Measurements from ENCODE around the gene PDE4D. TPM values are rescaled to one million over a fixed set of nuclear protein-coding genes. Genes with fewer than 3 reads are reported as not detected.

PDE4D gene
- total RNA-seq, 1 donor from 2014 or later, result 7.6 TPM

DNA sequence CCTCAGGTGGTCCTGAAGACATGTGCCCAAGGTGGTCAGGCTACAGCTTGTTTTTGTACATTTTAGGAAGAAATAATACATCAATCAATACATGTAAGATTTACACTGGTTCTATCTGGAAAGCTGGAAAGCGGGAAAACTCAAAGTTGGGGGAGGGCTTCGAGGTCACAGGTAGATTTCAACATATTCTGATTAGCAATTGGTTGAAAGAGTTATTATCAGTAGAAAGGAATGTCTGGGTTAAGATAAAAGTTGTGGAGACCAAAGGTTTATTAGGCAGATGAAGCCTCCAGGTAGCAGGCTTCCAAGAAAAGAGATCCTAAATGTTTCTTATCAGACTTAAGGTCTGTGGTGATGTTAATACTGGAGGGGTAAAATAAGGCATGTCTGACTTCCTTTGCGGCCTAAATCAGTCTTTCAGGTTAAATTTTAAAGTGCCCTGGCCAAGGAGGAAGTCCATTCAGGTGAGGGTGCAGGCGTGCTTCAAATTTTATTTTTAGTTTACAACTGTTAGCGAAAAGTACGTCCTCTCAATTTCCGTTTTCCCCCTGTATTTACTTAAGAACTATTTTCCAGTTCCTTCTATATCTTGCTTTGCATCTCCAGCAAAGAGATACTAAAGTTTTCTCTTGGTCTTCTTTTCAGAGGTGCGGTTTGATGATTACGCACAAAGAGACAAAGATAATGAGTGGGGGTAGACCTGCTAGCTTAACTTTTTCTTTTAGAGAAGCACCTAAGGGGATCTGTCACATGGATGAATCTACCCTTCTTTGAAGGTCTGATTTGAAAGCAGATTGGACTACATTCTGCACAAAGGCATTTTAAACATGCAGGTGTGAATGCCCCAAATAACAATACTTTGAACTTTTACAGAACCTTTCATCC, 732.1 kb downstream of the PDE4D start:
- Mint-ChIP-seq H3K4me1 (ENCODE audit: low read depth) (peaks cover 4% of the 10 kb centered on the region), H3K36me3 (ENCODE audit: insufficient read depth) (no peaks in the 10 kb centered on the region), H3K9me3 (ENCODE audit: low read depth) (no peaks in the 10 kb centered on the region), H3K27ac (no peak overlapping the region), H3K27me3 (no peaks in the 10 kb centered on the region), H3K4me3 (ENCODE audit: low read depth) (no peak overlapping the region)
- TF ChIP-seq, protein P1, sequence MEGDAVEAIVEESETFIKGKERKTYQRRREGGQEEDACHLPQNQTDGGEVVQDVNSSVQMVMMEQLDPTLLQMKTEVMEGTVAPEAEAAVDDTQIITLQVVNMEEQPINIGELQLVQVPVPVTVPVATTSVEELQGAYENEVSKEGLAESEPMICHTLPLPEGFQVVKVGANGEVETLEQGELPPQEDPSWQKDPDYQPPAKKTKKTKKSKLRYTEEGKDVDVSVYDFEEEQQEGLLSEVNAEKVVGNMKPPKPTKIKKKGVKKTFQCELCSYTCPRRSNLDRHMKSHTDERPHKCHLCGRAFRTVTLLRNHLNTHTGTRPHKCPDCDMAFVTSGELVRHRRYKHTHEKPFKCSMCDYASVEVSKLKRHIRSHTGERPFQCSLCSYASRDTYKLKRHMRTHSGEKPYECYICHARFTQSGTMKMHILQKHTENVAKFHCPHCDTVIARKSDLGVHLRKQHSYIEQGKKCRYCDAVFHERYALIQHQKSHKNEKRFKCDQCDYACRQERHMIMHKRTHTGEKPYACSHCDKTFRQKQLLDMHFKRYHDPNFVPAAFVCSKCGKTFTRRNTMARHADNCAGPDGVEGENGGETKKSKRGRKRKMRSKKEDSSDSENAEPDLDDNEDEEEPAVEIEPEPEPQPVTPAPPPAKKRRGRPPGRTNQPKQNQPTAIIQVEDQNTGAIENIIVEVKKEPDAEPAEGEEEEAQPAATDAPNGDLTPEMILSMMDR (IDR thresholded peaks at IDR 0.05; ENCODE audit: unreplicated experiment), result no peak
- no peak for DNase-seq (ENCODE audit: low spot score, unreplicated experiment)

DNA sequence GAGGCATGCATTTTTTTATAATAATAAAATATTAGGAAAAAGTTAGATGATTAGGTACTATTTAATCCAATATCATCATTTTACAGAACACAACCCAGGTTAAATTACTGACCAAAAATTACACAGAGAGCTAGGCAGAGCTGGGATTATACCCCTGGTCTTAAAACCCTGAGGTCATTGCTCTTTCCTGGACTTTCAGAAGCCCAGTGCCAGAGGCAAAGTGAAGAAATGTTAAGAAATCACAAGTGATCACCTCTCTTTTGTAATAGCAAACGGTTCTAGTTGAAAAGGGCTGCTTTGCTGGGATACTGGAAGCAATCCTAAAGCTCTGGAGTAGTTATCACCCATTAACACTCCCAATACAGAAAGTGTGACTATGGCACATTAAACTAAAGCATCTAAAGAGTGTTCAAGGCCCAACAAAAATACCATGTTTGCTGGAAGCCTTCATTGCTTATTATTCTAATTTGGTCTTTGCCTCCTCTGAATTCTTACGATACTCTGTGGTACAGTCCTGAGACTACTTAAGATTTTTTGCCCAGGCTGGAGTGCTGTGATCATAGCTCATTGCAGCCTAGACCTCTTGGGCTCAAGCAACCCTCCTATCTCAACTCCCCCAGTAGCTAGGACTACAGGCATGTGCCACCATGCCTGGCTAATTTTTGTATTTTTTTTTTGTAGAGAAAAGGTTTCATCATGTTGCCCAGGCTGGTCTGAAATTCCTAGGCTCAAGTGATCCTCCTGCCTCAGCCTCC, 734.7 kb downstream of the PDE4D start:
- H3K36me3 Mint-ChIP-seq (ENCODE audit: insufficient read depth), result no peaks in the 10 kb centered on the region
- no peaks in the 10 kb centered on the region for H3K9me3 Mint-ChIP-seq (ENCODE audit: low read depth)
- H3K27me3 Mint-ChIP-seq, result no peaks in the 10 kb centered on the region
- TF ChIP-seq, protein P1 (IDR thresholded peaks at IDR 0.05; ENCODE audit: unreplicated experiment), result no peak
- no peak overlapping the region for H3K4me3 Mint-ChIP-seq (ENCODE audit: low read depth)
- no peak for DNase-seq (ENCODE audit: low spot score, unreplicated experiment)
- no peak overlapping the region for H3K27ac Mint-ChIP-seq
- H3K4me1 Mint-ChIP-seq (ENCODE audit: low read depth), result peaks cover 4% of the 10 kb centered on the region

DNA sequence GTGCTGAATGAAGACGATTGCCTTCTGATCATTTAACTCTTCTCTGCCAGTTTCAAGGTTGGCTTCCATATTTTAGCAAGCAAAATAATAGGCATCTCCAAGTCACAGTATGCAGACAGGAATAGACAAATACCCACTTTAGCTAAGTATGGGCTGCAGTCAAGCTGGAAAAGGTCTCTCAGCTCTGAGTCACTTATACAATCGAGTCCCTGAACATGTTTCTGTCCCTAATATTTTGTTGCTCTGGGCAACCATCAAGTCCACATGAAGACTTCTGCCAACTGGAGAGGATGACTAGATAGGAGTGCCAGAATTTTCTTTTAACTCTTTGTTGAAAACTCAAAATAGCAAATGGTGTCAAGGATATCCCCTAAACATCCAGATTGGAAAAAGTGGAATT, 735.4 kb downstream of the PDE4D start:
- H3K9me3 Mint-ChIP-seq (ENCODE audit: low read depth), result no peaks in the 10 kb centered on the region
- H3K27ac Mint-ChIP-seq, result no peak overlapping the region
- no peaks in the 10 kb centered on the region for H3K27me3 Mint-ChIP-seq
- no peak for DNase-seq (ENCODE audit: low spot score, unreplicated experiment)
- H3K36me3 Mint-ChIP-seq (ENCODE audit: insufficient read depth), result no peaks in the 10 kb centered on the region
- TF ChIP-seq, protein P1 (IDR thresholded peaks at IDR 0.05; ENCODE audit: unreplicated experiment), result no peak
- no peak overlapping the region for H3K4me3 Mint-ChIP-seq (ENCODE audit: low read depth)
- H3K4me1 Mint-ChIP-seq (ENCODE audit: low read depth), result peaks cover 4% of the 10 kb centered on the region

DNA sequence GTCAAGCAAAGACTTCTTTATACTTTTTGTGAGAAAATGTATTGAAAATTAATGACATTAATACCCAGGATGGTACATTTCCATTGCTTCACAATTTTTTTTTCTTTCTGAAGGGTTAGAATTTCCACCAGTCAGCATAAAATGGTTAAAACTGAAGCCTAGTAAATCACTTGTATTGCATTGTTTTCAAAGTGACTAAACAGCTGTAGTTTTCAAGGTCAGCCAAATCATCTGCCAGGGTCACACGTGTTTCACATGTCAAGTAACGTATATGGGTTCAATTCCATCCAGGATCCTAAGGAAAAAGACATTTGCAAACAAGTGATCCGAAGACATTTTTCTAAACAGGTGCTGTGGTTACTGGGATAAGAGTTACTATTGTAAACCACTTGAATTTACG, 736.5 kb downstream of the PDE4D start:
- Mint-ChIP-seq H3K4me3 (ENCODE audit: low read depth) (no peak overlapping the region), H3K9me3 (ENCODE audit: low read depth) (no peaks in the 10 kb centered on the region), H3K36me3 (ENCODE audit: insufficient read depth) (no peaks in the 10 kb centered on the region), H3K27me3 (no peaks in the 10 kb centered on the region), H3K4me1 (ENCODE audit: low read depth) (peaks cover 8% of the 10 kb centered on the region), H3K27ac (no peak overlapping the region)
- TF ChIP-seq, protein P1 (IDR thresholded peaks at IDR 0.05; ENCODE audit: unreplicated experiment), result no peak
- DNase-seq (ENCODE audit: low spot score, unreplicated experiment), result no peak

DNA sequence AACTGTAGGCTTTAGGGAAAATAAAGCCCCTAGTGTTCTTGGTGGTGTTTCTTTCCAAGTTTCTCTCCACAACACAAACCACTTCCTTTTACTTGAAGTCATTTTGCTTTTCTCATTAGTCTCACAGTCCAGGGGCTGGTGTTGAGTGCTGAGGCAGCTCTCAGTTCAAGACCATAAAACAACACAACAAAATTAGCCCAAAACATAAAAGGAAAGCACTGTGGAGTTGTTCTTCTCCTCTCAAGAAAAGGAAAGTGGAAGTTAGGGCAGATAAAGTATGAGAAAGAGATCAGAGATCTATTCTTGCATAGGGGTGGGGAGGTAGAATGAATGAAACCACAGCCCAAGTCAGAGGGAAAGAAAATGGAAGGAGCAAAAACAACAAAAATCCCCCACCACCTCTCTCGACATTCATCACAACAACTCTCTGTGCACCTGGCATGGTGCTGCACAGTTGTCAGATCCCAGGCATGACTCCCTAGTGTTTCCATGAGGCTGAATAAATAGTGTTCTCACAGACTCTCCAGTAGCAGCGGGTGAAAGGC, 740.8 kb downstream of the PDE4D start:
- TF ChIP-seq, protein P1 (IDR thresholded peaks at IDR 0.05; ENCODE audit: unreplicated experiment), result no peak
- no peak for DNase-seq (ENCODE audit: low spot score, unreplicated experiment)
- H3K36me3 Mint-ChIP-seq (ENCODE audit: insufficient read depth), result no peaks in the 10 kb centered on the region
- no peaks in the 10 kb centered on the region for H3K27me3 Mint-ChIP-seq
- H3K4me3 Mint-ChIP-seq (ENCODE audit: low read depth), result no peak overlapping the region
- no peaks in the 10 kb centered on the region for H3K9me3 Mint-ChIP-seq (ENCODE audit: low read depth)
- H3K4me1 Mint-ChIP-seq (ENCODE audit: low read depth), result peaks cover 4% of the 10 kb centered on the region
- no peak overlapping the region for H3K27ac Mint-ChIP-seq

Data from progenitor cell of endocrine pancreas (in vitro differentiated cells).